GM18909 (cell line): ENCODE data around the gene SLC25A27.

Experiments used
- ATAC-seq: cut with Tn5 transposase; IDR thresholded peaks from one replicate; pipeline ENCODE4 v1.9.1; 2021; ENCODE audit warnings: mild to moderate bottlenecking; ENCODE audit not compliant: unreplicated experiment, poor library complexity

The SLC25A27 gene

GRCh38 chr6:46704562-46704961 lies 51.8 kb downstream of the SLC25A27 start:
- no peak for ATAC-seq

- no peak for ATAC-seq
Observed at GRCh38 chr6:46706464-46706863, 53.7 kb downstream of the SLC25A27 start.

- ATAC-seq = no peak
Observed at GRCh38 chr6:46711491-46711890, 58.7 kb downstream of the SLC25A27 start.

- no peak for ATAC-seq
Observed at GRCh38 chr6:46715141-46715540, 62.4 kb downstream of the SLC25A27 start.

GRCh38 chr6:46719099-46719498 lies 66.3 kb downstream of the SLC25A27 start:
- no peak for ATAC-seq

- no peak for ATAC-seq
Observed at GRCh38 chr6:46720401-46720800, 67.6 kb downstream of the SLC25A27 start.
